ENCODE data around the gene NR2F2. TPM values are rescaled to one million over a fixed set of nuclear protein-coding genes. Genes with fewer than 3 reads are reported as not detected.

The NR2F2 gene
- total and polyA plus RNA-seq, 9 donors, result 11.3 to 71.4 (median 49.8) TPM

GRCh38 chr15:96353930-96354730 lies 23.6 kb downstream of the NR2F2 start:
- Histone ChIP-seq H3K27ac (ENCODE audit: low read length) (peak overlapping the region; percentile 79), H3K27me3 (ENCODE audit: control insufficient read depth, insufficient read depth, low read length) (peaks cover 63% of the 10 kb centered on the region), H3K9me3 (replicated peaks; ENCODE audit: control insufficient read depth, low read depth, low read length) (no peaks in the 10 kb centered on the region), H3K36me3 (ENCODE audit: control insufficient read depth, insufficient read depth, low read length) (no peaks in the 10 kb centered on the region), H3K4me3 (ENCODE audit: low read length) (peak overlapping the region; percentile 58), H3K4me1 (ENCODE audit: control insufficient read depth, insufficient read depth, low read length) (peaks cover 18% of the 10 kb centered on the region)
- peak; percentile 72 for DNase-seq
- under 1% methylated on average over 55 of the region's 67 CpGs for WGBS (ENCODE audit: insufficient coverage)

- Histone ChIP-seq H3K27me3 (ENCODE audit: control insufficient read depth, insufficient read depth, low read length) (peaks cover 71% of the 10 kb centered on the region), H3K9me3 (replicated peaks; ENCODE audit: control insufficient read depth, low read depth, low read length) (no peaks in the 10 kb centered on the region), H3K27ac (ENCODE audit: low read length) (peak overlapping the region; percentile 79), H3K36me3 (ENCODE audit: control insufficient read depth, insufficient read depth, low read length) (no peaks in the 10 kb centered on the region), H3K4me1 (ENCODE audit: control insufficient read depth, insufficient read depth, low read length) (peaks cover 23% of the 10 kb centered on the region), H3K4me3 (ENCODE audit: low read length) (peak overlapping the region; percentile 58)
- WGBS (ENCODE audit: insufficient coverage), result 11% methylated on average over 7 of the region's 15 CpGs
- DNase-seq, result peak; percentile 88
Measured at GRCh38 chr15:96354731-96355567, 24.4 kb downstream of the NR2F2 start.

- Histone ChIP-seq H3K27ac (ENCODE audit: low read length) (no peak overlapping the region), H3K9me3 (replicated peaks; ENCODE audit: control insufficient read depth, low read depth, low read length) (no peaks in the 10 kb centered on the region), H3K27me3 (ENCODE audit: control insufficient read depth, insufficient read depth, low read length) (peaks cover 78% of the 10 kb centered on the region), H3K36me3 (ENCODE audit: control insufficient read depth, insufficient read depth, low read length) (no peaks in the 10 kb centered on the region), H3K4me1 (ENCODE audit: control insufficient read depth, insufficient read depth, low read length) (peaks cover 29% of the 10 kb centered on the region), H3K4me3 (ENCODE audit: low read length) (no peak overlapping the region)
- DNase-seq, result peak; percentile 22
- WGBS (ENCODE audit: insufficient coverage), result 63% methylated on average over 3 of the region's 7 CpGs
Measured at GRCh38 chr15:96355568-96356187, 25.2 kb downstream of the NR2F2 start.

GRCh38 chr15:96356494-96357455 lies 26.3 kb downstream of the NR2F2 start:
- peaks cover 82% of the 10 kb centered on the region for H3K27me3 ChIP-seq (ENCODE audit: control insufficient read depth, insufficient read depth, low read length)
- H3K27ac ChIP-seq (ENCODE audit: low read length), result peak overlapping the region; percentile 50
- DNase-seq, result peak; percentile 89
- under 1% methylated on average over 58 of the region's 67 CpGs for WGBS (ENCODE audit: insufficient coverage)
- no peaks in the 10 kb centered on the region for H3K36me3 ChIP-seq (ENCODE audit: control insufficient read depth, insufficient read depth, low read length)
- H3K4me1 ChIP-seq (ENCODE audit: control insufficient read depth, insufficient read depth, low read length), result peaks cover 36% of the 10 kb centered on the region
- peak overlapping the region; percentile 54 for H3K4me3 ChIP-seq (ENCODE audit: low read length)
- no peaks in the 10 kb centered on the region for H3K9me3 ChIP-seq (replicated peaks; ENCODE audit: control insufficient read depth, low read depth, low read length)

GRCh38 chr15:96358001-96358801 lies 27.7 kb downstream of the NR2F2 start:
- Histone ChIP-seq H3K4me1 (ENCODE audit: control insufficient read depth, insufficient read depth, low read length) (peaks cover 35% of the 10 kb centered on the region), H3K36me3 (ENCODE audit: control insufficient read depth, insufficient read depth, low read length) (no peaks in the 10 kb centered on the region), H3K27me3 (ENCODE audit: control insufficient read depth, insufficient read depth, low read length) (peaks cover 83% of the 10 kb centered on the region), H3K4me3 (ENCODE audit: low read length) (no peak overlapping the region), H3K27ac (ENCODE audit: low read length) (no peak overlapping the region), H3K9me3 (replicated peaks; ENCODE audit: control insufficient read depth, low read depth, low read length) (no peaks in the 10 kb centered on the region)
- 47% methylated on average over 23 of the region's 31 CpGs for WGBS (ENCODE audit: insufficient coverage)
- no peak for DNase-seq

GRCh38 chr15:96358821-96359615 lies 28.5 kb downstream of the NR2F2 start:
- Histone ChIP-seq H3K27me3 (ENCODE audit: control insufficient read depth, insufficient read depth, low read length) (peaks cover 82% of the 10 kb centered on the region), H3K4me3 (ENCODE audit: low read length) (no peak overlapping the region)

DNA sequence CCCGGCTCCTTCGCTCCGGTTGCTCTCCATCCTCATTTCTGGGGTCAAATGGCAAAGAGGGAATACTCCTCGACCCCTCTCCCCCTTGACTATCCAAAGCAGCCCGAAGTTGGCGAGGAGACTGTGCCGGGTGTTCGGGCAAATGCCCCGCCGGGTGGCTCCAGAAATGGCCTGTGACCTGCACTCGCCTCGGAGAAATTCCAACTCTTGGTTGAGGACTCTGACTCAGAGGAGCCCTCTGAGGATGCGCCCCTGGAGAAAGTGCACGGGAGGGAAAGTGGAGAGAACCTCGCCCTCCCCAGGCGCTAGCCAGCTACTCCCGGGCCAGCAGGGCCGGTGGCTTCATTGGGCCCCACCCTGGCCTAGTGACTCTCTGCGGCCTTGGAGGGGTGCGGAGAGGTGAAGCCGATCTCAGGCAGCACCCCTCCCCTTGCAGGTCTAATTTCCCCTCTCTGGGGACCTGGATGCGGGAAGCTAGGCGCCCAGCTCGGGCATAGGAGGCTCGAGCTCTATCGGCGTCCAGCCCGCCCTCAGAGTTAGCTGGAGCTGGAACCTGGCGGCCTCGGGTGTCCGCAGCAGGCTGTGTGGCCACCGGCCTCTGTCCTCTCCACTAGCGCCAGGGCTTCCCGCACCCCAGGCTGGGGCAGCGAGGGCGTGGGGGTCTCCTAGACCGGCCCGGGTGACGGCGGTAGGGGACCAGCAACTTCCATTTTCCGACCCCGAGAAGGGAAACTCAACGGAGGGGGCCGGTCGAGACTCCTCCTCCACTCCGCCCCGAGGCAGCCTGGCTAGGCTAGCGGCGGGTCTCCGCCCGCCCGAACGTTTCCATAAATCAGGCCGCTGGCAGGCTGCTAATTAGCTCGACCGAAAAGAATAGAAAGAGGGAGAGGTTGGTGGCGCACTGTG lies 29.4 kb downstream of the NR2F2 start:
- Histone ChIP-seq H3K27me3 (ENCODE audit: control insufficient read depth, insufficient read depth, low read length) (peaks cover 77% of the 10 kb centered on the region), H3K36me3 (ENCODE audit: control insufficient read depth, insufficient read depth, low read length) (no peaks in the 10 kb centered on the region), H3K4me3 (ENCODE audit: low read length) (peak overlapping the region; percentile 52), H3K4me1 (ENCODE audit: control insufficient read depth, insufficient read depth, low read length) (peaks cover 26% of the 10 kb centered on the region), H3K9me3 (replicated peaks; ENCODE audit: control insufficient read depth, low read depth, low read length) (no peaks in the 10 kb centered on the region), H3K27ac (ENCODE audit: low read length) (no peak overlapping the region)
- peak; percentile 51 for DNase-seq
- WGBS (ENCODE audit: insufficient coverage), result 15% methylated on average over 37 of the region's 57 CpGs

More at GRCh38 chr15:96358821-96359615, 28.5 kb downstream of the NR2F2 start:
- WGBS (ENCODE audit: insufficient coverage), result 38% methylated on average over 16 of the region's 21 CpGs
- H3K9me3 ChIP-seq (replicated peaks; ENCODE audit: control insufficient read depth, low read depth, low read length), result no peaks in the 10 kb centered on the region
- no peak for DNase-seq
- H3K36me3 ChIP-seq (ENCODE audit: control insufficient read depth, insufficient read depth, low read length), result no peaks in the 10 kb centered on the region
- peaks cover 28% of the 10 kb centered on the region for H3K4me1 ChIP-seq (ENCODE audit: control insufficient read depth, insufficient read depth, low read length)
- H3K27ac ChIP-seq (ENCODE audit: low read length), result no peak overlapping the region

All from muscle of leg (tissue), 11 donors.